Osteocyte (in vitro differentiated cells): Measurements from ENCODE around the gene RASSF5. TPM values are rescaled to one million over a fixed set of nuclear protein-coding genes. Genes with fewer than 3 reads are reported as not detected.

Experiments used
- DNase-seq: peaks from one replicate; pipeline ENCODE4 v3.0.0; 2021; ENCODE audit warnings: mixed read lengths; ENCODE audit not compliant: unreplicated experiment; ENCODE audit errors: extremely low spot score
- H3K27ac Mint-ChIP-seq: one replicate; pipeline ENCODE4 v1.8.0; 2021; ENCODE audit warnings: mild to moderate bottlenecking, mixed read lengths; ENCODE audit not compliant: unreplicated experiment
- H3K27me3 Mint-ChIP-seq: one replicate; pipeline ENCODE4 v1.8.0; 2021; ENCODE audit warnings: mixed read lengths; ENCODE audit not compliant: unreplicated experiment
- H3K36me3 Mint-ChIP-seq: one replicate; pipeline ENCODE4 v1.8.0; 2021; ENCODE audit warnings: mixed read lengths; ENCODE audit not compliant: unreplicated experiment
- H3K4me1 Mint-ChIP-seq: one replicate; pipeline ENCODE4 v1.8.0; 2021; ENCODE audit warnings: mixed read lengths; ENCODE audit not compliant: unreplicated experiment
- H3K4me3 Mint-ChIP-seq: one replicate; pipeline ENCODE4 v1.8.0; 2021; ENCODE audit warnings: mild to moderate bottlenecking, moderate library complexity, mixed read lengths; ENCODE audit not compliant: unreplicated experiment
- H3K9me3 Mint-ChIP-seq: one replicate; pipeline ENCODE4 v1.8.0; 2021; ENCODE audit warnings: mixed read lengths; ENCODE audit not compliant: unreplicated experiment
- CTCF ChIP-seq: fragments of 200-600 bp; sonication (generic); IDR thresholded peaks from 2 replicates; pipeline ENCODE4 v1.5.0; 2021; ENCODE audit warnings: antibody characterized with exemption, mild to moderate bottlenecking, moderate library complexity
- total RNA-seq: library from RNA; stranded (reverse); gene quantifications from 2 replicates; pipeline ENCODE4 v1.2.1, GENCODE V29; 2021

RASSF5 gene
- total RNA-seq, 1 donor from 2014 or later, result not detected

- no peak for TF ChIP-seq CTCF
- H3K9me3 Mint-ChIP-seq, result no peaks in the 10 kb centered on the region
- H3K27ac Mint-ChIP-seq, result no peak overlapping the region
- DNase-seq, result no peak
- H3K27me3 Mint-ChIP-seq, result peaks cover 52% of the 10 kb centered on the region
- no peaks in the 10 kb centered on the region for H3K36me3 Mint-ChIP-seq
- H3K4me3 Mint-ChIP-seq, result peak overlapping the region; percentile 59
- peaks cover 20% of the 10 kb centered on the region for H3K4me1 Mint-ChIP-seq
These were observed 687 bp upstream of the RASSF5 start for GRCh38 chr1:206506405-206507283.

GRCh38 chr1:206508130-206508889 lies 979 bp downstream of the RASSF5 start:
- TF ChIP-seq CTCF, result no peak
- peaks cover 52% of the 10 kb centered on the region for H3K27me3 Mint-ChIP-seq
- H3K27ac Mint-ChIP-seq, result no peak overlapping the region
- peaks cover 18% of the 10 kb centered on the region for H3K4me1 Mint-ChIP-seq
- DNase-seq, result no peak
- no peaks in the 10 kb centered on the region for H3K36me3 Mint-ChIP-seq
- H3K9me3 Mint-ChIP-seq, result no peaks in the 10 kb centered on the region
- H3K4me3 Mint-ChIP-seq, result peak overlapping the region; percentile 48

GRCh38 chr1:206508956-206509355 lies 1.6 kb downstream of the RASSF5 start:
- Mint-ChIP-seq H3K36me3 (no peaks in the 10 kb centered on the region), H3K4me3 (peak overlapping the region; percentile 48), H3K27me3 (peaks cover 57% of the 10 kb centered on the region), H3K9me3 (no peaks in the 10 kb centered on the region), H3K27ac (no peak overlapping the region), H3K4me1 (peaks cover 23% of the 10 kb centered on the region)
- no peak for DNase-seq
- no peak for TF ChIP-seq CTCF

- no peak overlapping the region for H3K4me3 Mint-ChIP-seq
- peaks cover 17% of the 10 kb centered on the region for H3K4me1 Mint-ChIP-seq
- H3K9me3 Mint-ChIP-seq, result no peaks in the 10 kb centered on the region
- peaks cover 63% of the 10 kb centered on the region for H3K27me3 Mint-ChIP-seq
- no peaks in the 10 kb centered on the region for H3K36me3 Mint-ChIP-seq
- H3K27ac Mint-ChIP-seq, result no peak overlapping the region
- TF ChIP-seq CTCF, result no peak
- DNase-seq, result no peak
These were observed 2.4 kb downstream of the RASSF5 start for GRCh38 chr1:206509612-206510257.
